GM19193 (cell line): ENCODE data around the gene UBP1.

Source experiments
- POLR2A ChIP-seq: IDR thresholded peaks from 4 replicates; pipeline ENCODE4 v1.6.1; 2011; ENCODE audit not compliant: insufficient read depth, insufficient read length; ENCODE audit errors: extremely low read depth

Gene UBP1

DNA sequence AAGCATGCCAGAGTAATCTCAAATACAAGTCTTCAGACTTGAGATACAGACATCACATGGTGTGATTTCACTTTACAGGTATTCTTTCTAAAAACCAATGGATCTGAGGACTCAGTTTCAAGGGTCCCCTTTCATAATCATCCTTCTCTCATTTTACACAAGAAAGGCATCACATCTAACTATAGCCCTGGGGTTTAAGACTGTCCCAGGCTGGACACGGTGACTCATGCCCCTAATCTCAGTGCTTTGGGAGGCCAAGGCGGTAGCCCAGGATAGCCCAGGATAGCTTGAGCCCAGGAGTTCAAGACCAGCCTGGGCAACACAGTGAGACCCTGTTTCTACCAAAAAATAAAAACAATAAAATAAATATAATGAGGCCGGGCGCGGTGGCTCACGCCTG lies 36.4 kb downstream of the UBP1 start:
- TF ChIP-seq POLR2A, result no peak

DNA sequence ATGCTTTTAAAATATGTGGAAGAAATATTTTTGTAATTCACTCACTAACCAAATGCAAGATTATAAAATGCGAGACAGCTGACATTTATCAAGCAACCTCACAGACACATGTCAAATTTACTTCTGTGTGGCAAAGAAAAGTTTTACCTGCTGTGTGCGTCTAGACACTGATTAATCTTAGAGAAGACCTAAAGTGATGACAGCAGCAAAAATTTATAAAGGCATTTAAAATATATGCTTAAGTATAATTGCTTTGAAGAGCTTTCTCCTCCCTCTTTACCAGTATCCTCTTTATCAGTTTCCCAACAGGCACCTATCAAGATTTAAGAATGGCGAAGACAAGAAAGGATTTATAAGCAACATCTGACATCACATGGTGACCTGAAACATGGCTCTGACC lies 37.3 kb downstream of the UBP1 start:
- no peak for TF ChIP-seq POLR2A

DNA sequence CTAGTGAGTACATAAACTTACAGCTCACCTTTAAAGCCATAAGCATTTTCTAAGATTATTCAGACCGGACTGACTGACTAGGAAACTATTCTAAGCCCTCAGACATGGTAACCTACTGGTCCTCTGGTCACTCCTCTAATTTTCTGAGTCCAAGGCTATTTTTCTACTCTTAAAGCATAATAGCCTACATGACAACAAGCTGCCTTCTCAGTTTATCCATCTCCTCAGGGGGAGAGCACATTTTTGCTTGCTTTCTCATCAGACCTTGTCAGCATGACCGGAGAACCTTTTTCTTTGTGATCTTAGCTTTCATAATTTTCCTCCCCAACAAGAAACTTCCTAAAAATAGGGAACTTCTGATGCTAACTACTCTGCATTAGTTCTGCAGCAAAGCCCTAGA lies 38.4 kb downstream of the UBP1 start:
- TF ChIP-seq POLR2A, result no peak

- TF ChIP-seq POLR2A, result no peak
These were observed 41.8 kb downstream of the UBP1 start for GRCh38 chr3:33398410-33398809.

DNA sequence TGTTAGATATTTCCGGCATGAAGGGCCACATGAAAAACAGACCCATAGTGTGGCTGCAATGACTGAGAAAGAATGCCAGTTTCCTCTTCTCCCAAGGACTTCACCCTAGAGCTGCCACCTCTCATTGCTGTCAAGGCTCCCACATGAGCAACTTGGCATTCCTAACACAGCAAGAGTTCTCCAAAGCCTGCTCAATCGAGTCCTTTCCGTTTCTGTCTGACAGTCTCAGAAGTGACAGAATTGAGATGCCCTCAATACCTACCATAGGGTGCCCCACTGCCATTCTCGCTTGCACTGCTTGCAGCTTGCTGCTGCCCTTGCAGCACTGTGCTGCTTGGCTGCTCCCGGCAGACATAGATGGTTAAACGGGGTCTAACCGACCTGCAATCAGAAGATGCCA lies 44.3 kb downstream of the UBP1 start:
- no peak for TF ChIP-seq POLR2A

- no peak for TF ChIP-seq POLR2A
These were observed 45.7 kb downstream of the UBP1 start for GRCh38 chr3:33394403-33395054.

GRCh38 chr3:33392703-33393125 lies 47.5 kb downstream of the UBP1 start:
- no peak for TF ChIP-seq POLR2A

DNA sequence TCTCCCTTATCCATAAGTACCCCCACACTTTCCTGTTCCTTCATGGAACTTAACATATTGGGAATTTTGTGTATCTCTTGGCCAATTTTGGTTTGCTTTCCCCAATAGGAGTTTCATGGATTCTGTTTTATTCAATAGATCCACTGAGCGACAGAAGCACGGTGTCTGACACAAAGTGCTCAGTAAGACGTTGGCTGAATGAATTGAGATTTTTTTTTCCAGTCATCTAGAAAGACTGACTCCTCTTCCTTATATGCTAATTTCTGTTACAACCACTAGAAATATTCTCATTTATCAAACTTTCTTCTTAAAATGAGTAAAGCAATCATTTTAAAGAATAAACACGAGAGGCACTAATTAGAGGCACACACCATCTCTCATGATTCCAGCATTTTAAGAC lies 48.1 kb downstream of the UBP1 start:
- no peak for TF ChIP-seq POLR2A

DNA sequence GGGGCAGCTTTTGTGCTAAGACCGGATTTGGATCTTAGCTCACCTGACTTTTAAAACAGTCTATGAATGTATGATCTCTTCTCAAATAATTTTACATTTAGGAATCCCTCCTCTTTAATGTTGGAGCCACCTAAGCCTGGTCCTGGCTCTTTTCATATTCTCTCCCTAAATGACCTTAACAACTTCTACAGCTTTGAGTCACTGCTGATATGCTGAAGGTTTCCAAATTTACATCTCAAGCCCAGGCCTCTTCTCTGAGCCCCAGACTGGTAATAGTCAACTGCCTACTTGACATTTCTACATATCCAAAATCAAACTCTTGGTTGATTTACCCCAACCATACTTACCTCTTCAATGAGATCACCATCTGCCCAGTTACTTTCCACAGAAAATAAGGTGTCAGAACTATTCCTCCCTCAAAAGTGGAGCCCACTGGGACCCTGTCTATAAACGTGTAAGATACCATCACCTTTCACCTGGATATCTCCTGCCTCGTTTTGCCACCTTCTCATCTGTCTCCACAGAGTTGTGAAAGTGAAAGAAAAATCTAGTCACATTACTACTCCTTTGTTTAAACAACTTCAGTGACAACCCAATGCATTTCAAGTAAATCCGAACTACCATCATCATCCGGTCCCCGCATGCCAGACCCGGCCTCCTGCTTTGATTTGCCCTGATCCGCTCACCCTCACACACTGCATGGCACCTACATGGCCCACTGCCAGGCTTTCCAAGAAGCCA lies 48.8 kb downstream of the UBP1 start:
- TF ChIP-seq POLR2A, result no peak

DNA sequence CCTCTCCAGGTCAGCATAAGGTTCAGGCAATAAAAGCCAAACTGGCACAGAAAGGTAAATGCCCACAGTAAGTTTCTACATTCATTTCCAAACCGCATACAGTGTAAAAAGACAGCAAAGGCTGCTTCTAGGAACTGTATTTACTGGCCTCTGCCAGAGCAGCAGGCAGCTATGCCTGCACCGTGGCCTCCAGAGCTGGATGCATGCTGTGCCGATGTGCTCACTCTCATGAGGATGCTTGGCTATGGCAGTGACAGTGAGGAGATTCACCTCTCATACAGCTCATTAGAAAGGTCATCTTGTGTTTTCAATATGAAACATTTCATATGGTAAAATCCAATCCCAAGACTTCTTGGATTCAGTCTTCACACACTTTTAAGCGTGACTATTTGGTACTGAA lies 50.3 kb downstream of the UBP1 start:
- TF ChIP-seq POLR2A, result no peak

- TF ChIP-seq POLR2A, result no peak
These were observed 51.7 kb downstream of the UBP1 start for GRCh38 chr3:33388374-33389100.

GRCh38 chr3:33386631-33387030 lies 53.6 kb downstream of the UBP1 start:
- TF ChIP-seq POLR2A, result no peak

DNA sequence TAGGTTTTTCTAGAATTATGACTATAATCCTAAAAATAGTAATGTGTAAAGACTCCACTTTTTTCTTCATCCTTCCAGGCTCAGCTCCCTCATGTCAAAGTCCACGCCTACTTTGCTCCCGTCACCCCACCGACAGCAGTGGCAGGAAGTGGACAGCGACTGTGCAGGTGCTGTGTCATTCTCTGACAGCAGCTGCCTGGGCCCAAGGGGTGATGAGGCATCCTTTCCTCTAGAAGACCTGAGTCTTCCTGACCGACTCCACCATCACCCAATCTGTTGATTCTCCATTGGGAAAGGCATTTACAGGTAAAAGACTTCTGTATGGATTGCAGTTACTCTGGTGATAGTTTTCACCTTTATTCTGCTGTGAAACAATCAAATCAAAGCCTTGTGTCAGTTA lies 54.8 kb downstream of the UBP1 start:
- TF ChIP-seq POLR2A, result no peak

GRCh38 chr3:33383951-33384350 lies 56.3 kb downstream of the UBP1 start:
- no peak for TF ChIP-seq POLR2A

DNA sequence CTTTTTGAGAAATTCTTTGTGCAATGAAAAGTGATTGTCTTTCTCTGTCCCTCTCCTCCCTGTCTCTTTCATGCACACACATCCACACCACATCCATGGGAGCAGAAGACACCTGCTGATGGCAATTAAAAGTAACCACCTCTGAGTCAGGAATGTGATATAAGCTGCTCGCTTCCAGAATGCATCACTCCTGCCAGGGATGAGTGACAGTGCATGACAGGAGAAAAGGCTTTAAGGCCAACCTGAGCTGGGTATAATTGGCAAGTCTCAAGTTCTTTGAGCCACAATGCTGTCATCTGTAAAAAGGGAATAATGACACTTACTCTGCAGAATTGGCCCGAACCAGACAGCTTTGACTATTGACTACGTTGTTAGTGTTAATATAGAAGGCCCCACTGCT lies 59.6 kb downstream of the UBP1 start:
- no peak for TF ChIP-seq POLR2A

GRCh38 chr3:33377931-33378330 lies 62.3 kb downstream of the UBP1 start:
- no peak for TF ChIP-seq POLR2A
